ENCODE results near the gene VAV2.

VAV2 gene

DNA sequence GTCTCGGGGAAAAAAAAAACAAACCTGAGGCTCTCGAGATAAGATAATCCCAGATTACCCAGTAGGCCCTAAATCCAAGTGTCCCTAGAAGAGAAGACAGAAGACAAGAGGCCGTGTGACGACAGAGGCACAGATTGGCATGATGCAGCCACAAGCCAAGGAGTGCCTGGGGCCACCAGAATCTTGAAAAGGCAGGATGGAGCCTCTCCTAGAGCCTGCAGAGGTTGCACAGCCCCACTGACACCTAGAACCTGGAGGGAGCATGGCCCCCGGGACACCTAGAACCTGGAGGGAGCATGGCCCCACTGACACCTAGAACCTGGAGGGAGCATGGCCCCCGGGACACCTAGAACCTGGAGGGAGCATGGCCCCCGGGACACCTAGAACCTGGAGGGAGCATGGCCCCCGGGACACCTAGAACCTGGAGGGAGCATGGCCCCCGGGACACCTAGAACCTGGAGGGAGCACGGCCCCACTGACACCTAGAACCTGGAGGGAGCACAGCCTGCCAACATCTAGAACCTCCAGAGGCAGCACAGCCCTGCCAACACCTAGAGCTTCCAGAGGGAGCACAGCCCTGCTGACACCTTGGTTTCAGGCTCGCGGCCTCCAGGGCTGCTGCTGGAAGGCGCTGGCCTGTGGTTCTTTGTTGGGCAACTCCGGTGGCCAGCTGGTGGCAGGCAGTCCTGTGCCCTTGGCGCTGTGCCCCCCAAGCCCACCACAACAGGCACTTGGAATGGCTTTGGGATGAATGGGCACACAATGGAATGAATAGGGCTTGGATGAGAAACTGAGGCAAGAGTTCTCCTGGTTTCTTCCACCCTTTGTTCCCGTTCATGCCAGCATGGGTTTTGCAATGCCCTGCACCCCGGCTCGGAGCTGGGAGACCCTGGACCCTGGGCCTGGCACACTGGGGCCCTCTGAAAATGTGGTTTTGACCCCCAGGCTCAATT is 39.2 kb downstream of the VAV2 start:
- DNase-seq (ENCODE audit: low read depth): no peak

DNA sequence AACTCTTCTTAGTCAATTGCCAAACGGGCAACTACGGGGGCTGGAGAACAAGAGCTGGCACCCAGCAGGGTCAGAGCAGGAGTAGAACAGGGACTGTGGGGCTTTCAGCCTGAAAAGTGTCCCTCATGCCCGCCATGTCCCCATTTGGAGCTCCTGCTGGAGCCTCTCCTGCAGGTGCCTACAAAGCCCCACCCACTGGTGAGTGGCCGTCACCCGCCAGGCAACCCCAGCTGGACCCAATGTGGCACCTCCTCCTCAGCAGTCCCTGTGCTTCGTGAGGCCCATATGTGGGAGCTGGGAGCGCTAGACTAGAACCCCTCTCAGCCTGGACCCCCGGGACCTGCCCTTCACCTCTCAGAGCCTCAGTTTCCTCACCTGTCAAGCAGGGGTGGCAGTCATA is 40.9 kb downstream of the VAV2 start:
- DNase-seq (ENCODE audit: low read depth): no peak

DNA sequence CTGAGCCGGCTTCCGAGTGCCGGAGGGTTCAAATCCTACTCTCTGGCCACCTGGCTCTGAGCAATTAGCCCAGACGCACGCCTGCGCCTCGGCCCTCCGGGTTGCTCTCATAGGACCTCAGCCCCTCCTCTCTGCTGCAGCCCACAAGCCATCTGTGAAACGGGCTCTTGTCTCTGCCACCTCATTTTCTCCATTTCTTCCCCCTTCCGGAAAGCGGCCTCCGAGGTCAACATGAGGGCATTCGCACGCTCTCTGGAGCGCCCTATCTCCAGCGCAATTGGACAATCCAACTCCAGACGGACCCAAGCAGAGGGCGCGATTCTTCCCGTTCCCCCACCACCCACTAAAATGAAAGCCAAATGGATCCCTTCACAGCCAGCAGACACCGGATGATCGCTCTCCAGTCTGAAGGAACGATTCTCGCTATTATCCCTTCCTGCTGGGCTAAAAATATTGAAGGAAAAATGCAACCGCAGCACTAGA is 41.5 kb downstream of the VAV2 start:
- DNase-seq (ENCODE audit: low read depth): no peak

DNA sequence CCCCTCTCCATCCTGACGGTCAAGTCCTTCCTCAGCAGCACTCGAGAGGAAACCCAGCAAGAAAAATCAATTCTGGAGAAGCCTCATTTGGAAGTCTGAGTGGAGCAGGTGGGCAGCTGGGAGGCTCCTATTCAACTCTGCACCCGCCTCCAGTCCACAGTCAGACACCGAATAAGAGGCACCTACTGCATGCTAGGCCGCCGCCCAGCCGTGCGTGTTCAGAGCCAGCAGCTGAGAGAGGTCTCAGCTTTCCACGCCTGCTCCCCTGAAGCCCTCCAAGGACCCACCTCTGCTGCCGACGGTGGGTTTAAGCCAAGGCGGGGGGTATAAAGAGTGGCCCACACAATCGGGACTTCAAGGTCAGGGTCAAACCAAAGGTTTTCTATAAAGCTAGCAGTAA is 41.9 kb downstream of the VAV2 start:
- DNase-seq (ENCODE audit: low read depth): no peak

DNA sequence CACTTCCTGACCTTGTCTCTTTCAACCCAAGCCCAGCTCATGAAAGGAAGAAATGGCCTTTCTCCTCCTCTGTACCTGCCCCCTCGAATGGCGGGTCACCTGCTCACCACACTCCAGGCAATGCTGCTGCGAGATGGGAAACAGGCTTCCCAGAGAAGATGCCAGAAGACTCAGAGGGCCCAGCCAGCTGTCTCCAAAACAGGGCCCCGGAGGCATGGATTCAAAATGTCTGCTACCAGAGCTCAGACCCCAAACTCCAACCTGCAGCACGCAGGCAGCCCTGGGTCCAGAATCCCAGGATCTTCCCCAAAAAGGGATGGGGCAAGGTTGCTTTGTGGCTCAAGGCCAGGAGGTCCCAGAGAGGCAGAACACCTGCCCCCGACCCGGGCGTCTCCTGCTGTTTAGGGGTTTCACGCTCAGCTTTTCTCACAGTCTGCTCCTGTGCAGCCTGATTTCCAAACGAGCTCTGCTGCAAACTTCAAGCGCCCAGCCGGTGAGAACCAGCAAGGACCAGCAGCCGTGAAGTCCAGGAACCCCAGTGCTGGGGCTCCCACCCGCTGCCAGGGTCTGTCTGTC is 42.5 kb downstream of the VAV2 start:
- no peak for DNase-seq (ENCODE audit: low read depth)

DNA sequence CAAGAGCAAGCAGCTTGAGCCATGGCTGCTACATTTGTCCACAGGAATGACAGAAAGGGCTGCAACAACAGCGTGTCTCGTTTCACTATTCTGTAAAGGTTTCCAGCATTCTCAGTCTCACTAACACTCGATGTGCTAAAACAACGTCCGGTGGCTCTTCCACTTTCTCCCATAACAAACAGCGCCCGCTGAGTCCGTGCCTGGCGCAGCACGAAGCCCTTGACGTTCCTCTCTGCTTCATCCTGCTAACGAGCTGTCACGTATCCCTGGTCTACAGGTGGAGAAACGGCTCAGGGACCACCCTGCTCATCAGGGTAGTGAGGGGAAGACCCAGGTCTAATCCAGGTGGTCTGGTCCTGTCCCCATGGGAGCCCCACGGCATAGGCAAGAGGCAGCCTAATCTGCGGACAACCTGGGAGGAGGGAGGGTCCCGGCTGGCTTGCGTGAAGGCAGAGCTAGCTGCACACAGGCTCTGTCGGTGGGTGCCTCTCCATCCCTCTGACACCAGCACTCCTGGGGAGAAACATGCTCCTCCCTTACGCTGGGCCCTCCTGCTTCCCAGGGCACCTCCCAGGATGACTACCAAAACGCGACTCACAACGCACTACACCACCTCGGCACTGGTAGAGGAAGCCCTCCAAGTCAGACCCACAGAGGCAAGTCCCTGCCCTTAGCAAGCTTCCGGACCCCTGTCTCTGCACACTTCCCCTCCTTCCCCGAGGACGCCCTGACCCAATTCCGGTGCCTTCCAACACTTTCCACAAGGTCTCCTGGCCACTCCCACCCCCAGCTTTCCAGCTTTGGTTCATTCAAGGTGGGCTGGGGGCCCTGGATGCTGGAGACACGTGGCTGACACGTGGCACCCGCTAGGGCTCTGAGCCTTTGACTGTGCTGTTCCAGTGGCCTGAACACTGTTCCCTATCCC is 43.3 kb downstream of the VAV2 start:
- DNase-seq (ENCODE audit: low read depth): no peak

DNA sequence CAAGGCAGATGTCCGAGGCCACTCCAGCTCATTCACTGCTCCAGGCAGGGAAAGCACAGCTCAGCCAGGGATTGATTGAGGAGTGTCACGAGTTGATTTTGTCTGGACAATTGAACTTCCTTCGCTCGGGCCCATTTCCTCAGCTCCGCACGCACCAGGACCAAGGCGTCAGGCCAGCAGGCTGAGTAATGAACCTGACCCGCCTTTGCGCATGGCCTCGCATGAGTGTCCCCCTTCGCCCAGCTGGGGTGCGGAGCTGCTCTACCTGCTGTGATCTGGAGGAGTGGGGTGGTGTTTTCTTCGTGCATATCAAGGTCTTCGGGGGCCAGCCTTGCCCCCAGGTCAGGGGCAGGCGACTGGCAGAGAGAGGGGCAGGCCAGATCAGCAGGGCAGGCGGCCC is 44.0 kb downstream of the VAV2 start:
- DNase-seq (ENCODE audit: low read depth): no peak

DNA sequence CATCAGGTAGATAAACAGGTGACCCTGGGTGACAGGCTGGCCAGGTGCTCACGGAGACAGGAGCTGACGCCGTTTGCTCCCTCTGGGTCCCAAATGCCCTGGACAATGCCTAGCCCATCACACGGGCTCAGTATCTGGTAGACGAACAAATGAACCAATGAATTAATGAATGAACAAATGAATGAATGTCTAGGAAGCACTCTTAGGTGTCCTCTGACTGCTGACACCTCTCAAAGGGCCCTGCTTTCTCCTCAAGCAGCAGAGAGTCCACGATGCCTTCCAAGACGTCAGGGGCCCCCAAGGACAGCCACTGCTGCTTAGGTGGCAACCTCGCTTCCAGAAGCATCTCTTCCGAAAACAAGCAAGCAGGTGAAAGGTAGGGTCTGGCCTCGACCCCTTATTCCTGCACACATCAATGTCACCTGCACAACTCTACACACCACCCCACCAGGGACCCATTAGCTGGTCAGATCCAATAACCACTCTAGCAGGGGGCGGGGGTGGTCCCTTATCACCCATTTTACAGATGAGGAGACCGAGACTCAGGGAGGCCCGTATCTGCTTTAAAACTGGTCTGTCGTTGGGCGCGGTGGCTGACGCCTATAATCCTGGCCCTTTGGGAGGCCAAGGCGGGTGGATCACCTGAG is 45.2 kb downstream of the VAV2 start:
- DNase-seq (ENCODE audit: low read depth): no peak

DNA sequence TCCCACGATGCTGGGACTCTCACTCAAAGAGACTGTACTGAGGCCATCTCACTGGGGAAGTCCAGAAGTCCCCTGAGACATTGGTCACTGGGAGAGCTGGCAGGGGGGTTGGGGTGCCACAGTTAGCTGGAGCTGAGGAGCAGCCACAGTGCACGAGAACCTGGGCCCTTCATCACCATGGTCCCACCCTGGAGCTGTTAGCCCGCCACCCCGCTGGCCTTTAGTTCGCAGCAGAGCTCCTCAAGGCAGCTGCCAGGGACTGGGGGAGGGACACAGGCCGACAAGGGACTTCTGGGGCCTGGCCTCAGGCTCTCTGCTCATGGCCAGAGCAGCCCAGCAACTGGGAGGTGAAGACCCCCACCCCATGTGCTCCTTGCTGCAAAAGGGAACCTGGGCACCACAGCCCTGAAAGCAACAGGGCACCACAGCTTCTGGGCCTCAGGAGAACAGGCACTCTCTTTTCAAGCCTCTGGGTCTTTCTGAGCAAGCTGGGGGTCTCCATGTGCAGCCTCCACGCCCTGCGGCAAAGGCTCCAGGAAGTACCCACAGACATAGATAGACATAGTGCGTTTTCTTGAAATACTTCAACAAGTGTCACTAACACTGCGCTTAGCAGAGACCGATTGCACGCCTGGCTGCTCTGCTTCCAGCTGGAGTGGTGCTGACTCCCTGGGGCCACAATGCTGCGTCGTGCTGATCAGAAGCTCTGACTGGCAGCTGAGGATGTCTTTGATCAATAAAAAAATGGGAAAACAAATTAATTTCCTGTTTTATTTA is 46.0 kb downstream of the VAV2 start:
- no peak for DNase-seq (ENCODE audit: low read depth)

DNA sequence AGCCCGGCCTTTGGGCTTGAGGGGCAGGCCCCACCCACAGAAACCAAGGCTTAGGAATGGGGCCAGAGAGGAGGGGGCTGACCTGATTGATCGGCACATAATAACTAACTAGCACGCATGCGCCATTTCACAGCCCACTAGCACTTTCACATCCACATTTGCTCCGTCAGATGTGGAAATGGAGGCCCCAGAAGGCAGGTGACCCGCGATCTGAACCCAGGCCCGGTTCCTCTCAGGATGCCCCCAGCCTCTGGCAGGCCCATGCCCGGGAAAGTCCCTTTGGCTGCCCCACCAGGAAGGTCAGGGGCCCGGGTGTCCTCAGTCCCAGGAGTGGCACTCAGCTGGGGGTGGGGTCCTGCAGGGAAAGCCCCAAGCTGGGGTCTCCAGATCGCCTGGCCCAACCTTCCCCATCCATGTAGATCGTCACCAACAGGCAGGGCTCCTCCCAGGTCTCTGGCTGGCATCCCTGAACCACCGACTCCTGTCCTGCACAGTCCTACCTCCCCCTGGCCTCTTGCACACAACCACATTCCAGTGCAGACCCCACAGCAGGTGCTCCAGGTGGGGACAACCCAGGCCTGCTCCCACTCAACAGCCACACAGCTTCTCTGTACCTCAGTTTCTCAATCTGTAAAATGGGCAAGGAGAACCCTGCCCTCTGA is 46.7 kb downstream of the VAV2 start:
- no peak for DNase-seq (ENCODE audit: low read depth)

DNA sequence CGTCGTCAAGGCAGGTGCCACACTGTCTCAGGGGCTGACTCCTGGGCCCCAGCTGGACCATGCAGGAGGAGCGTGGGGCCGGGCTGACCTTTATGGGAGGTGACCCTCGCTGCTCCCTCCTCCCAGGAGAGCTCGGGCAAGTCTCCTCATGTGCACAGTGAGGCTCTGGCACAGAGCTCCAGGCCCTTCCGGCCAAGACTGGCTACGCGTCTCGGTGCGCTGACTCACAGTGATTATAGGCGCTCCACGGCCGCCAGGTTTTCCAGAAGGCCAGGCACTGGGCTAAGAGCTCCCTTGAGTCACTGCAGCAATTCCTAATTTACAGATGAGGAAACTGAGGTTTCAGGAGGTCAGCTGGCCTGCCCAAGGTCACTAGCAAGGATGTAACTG is 47.4 kb downstream of the VAV2 start:
- no peak for DNase-seq (ENCODE audit: low read depth)

DNA sequence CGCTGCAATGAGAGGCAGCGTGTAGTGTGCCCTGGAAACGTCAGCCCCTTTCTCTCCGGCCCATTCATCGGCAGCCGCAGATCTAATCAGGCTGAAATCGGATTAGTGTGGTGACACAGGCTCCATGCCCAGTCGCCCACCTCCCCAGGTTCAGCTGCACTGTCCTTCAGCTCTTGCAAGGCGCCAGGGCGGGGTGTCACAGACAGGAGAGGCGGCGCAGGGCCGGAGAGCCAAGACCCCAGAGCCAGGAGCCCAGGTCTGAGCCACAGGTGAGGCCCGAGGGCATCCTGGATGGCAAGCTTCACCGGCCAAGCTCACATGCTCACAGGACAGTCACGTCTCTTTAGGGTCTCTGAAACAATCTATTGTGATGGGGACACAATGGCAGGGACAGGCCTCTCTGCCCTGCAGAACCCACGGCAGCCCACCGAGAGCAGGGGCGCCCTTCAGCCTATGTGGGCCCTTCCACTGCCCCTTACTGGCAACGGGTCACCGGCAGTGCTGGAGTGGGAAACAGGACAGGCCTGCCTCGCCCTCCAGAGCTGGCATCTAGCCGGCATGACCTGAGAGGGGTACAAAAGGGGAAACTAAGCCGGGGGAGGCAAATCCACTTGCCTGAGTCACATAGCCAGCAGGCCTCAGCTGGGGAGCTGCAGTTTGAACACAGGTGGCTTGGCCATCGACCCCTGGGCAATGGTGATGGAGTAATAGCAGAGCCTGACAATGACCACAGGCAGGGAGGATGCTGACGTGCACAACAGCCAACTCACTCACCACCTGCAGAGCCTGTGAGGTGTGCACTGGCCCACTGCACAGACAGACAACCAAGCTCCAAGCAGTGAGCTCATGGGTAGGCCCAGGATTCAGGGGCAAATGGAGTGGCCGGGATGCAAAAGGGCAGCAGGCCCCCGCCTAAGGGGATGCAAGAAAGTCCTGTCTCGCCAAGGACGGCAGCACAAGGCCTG is 48.1 kb downstream of the VAV2 start:
- no peak for DNase-seq (ENCODE audit: low read depth)

DNA sequence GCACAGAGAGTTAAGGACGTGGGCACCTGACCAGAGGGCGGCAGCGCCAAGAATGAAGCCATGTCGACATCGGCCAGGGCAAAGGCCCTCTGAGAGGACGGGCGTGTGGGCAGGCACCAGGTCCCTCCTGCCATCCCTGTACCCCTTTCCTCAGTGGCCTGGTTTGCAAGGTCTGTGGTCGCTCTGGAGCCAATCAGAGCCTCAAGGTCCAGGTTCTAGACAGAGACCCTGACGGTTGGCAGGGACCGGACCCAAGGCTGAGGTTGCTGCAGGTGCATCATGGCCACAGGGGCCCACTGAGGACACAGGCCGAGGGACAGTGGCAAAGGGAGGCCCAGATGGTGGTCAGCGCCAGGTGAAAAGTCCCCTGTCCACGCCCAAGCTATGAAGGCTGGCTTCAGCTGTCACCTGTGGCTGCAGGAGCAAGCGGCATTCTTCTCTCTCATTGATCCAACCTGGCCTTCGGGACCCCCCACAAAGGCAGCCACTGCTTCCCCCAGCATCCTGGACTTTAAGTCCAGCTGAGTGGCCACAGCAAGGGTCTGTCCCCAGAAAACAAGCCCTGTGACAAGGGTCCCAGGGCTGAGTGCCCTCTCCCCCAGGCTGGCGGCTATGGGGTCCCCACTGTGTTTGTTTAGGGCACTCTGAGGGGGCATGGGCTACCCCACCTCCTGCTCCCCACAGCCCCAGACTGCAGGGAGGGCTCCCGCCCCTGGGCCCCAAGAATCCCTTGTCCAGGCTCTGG is 48.9 kb downstream of the VAV2 start:
- DNase-seq (ENCODE audit: low read depth): no peak

DNA sequence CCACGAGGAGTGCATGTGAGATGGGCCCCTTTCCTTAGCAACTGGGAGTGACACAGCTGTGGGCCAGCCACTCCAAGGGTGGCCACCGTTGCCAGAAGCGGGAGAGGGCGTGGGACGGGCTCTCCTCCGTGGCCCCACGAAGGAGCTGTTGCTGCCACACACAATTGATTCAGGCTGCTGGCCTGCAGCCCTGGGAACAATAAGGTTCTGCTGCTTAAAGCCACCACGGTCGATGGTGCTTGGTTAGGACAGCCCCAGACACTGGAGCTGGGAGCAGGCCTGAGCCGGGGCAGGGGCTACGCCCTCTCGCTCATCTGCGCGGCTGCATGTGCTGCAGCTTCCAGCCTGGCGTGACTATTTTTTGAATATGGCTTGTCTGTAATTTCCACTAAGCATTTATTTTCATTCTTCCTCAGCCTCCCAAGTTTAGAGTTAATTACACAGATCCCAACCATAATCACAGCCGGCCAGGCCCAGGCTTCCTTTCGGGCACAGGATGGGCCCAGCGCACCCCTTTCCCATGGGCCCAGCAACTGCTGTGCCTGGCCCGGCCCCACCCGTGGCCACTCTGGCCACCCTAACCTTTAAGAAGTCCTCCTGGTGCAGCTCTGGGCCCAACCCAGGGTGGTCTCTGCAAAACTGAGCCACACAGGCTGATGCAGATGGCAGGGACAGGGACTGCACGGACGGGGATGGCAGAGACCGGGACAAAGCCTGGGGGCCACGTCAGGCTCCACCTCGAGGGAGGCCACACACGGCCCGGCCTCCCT is 49.7 kb downstream of the VAV2 start:
- DNase-seq (ENCODE audit: low read depth): no peak

DNA sequence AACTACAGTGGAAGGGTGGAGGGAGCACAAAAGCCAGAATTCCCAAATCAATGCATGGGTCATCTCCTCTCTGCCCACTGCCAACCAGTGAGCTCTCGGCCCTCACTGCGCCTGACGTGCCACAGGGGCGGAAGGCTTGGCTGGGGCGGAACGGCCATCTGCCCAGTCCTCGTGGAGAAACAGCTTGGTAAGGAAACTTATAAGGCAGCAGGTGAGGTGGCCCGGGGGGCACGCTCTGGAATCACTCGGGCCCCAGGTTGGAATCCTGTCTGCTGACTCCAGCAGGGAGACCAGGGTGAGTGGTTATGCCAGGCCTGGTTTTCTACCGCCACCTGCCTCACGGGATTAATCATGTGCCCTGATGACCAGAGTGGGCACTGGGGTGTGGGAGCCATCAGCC is 52.3 kb downstream of the VAV2 start:
- no peak for DNase-seq (ENCODE audit: low read depth)

DNA sequence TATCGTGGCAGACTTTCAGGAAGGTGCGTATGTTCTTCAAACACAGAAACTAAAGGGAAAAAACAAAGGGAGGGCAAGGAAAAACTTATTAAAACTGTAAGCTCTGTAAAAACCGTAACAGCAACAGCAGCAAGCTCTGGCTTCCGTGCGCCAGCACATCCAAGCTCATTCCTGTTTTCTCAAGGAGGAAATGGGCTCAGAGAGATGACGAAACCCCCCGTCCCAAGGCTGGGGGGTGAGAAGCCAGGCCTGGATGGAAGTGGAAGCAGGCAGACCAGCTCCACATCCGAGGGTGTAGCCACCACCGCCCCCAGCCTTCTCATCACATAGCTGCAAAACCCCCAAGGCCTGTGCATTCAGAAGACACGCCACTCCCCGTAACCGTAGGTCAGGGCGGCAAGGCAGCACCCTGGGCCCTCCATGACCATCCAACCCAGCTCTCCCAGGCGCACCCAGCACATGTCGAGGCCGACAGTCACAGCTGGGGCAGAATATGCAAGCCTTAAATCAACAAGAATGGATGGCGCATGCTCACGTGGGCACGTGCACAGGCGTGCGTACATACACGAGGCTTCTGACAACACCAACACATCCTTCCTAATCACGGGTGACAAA is 52.8 kb downstream of the VAV2 start:
- DNase-seq (ENCODE audit: low read depth): no peak

DNA sequence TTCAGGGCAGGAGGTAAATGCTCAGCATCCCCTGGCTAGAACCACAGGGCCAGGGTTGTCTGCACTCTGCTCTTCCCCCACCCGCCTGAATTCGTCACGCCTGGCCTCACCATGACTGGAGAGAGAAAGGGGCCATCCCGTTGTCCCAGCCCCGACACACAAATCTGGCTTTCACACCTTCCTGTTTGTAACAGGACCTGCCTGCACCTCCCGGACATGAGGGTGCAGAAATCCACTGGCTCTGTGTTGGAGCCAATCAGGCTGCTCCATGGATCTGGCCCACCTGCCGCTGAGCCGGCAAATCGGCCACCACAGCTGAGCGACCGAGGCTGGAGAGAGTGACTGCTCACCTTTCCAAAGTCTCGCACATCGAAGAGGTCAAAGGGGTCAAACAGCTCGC is 53.4 kb downstream of the VAV2 start:
- DNase-seq (ENCODE audit: low read depth): no peak

DNA sequence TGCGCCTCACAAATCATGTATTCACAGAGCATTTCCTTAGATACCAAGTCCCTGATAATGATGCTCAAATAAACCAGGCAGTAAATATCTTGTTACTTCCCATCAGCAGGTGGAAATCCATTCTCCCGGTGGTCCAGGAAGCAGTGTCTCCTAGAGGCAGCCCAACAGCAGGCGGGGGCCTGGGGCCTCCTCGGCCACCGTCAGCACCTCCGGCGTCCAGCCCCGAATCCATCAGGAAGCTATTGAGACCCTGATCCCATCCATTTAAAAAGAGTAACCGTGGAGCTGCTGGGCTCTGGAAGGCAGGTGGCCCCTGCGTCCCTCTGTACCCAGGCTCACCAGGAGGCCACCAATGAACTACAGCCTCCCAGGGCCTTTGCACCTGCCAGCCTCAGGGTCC is 54.0 kb downstream of the VAV2 start:
- no peak for DNase-seq (ENCODE audit: low read depth)
